Lower leg skin (tissue), 4 donors: ENCODE results near the gene INTS6. TPM values are rescaled to one million over a fixed set of nuclear protein-coding genes. Genes with fewer than 3 reads are reported as not detected.

Experiments used
- DNase-seq, 2 donors: peaks; one replicate each; pipeline ENCODE4 v3.0.0-alpha.2; 2019; ENCODE audit warnings: low spot score in 2 of 2
- H3K4me3 ChIP-seq: fragments of 200-600 bp; sonication (generic); 2 replicates; pipeline ENCODE4 v1.5.1; 2017; ENCODE audit warnings: mild to moderate bottlenecking, low read depth; ENCODE audit not compliant: poor library complexity, severe bottlenecking
- CTCF ChIP-seq, 3 donors: fragments of 450-650 bp; IDR thresholded peaks; one replicate each; pipeline ENCODE4 v1.5.1; 2016; ENCODE audit warnings: antibody characterized with exemption in 3 of 3, mild to moderate bottlenecking in 3 of 3, moderate library complexity in 2 of 3
- POLR2A ChIP-seq, 2 donors: fragments of 450-650 bp; IDR thresholded peaks; one replicate each; pipeline ENCODE4 v1.6.1; 2016 to 2017; ENCODE audit warnings: antibody characterized with exemption in 2 of 2, mild to moderate bottlenecking in 1 of 2, moderate library complexity in 1 of 2
- WGBS, 2 donors: methylation state at CpG; one replicate each; pipeline ENCODE4 v1.1.5; 2018; 5-methylcytosine and 5-hydroxymethylcytosine counted together
- intact Hi-C: fragments of 100-400 bp; cut with DNase I; formaldehyde crosslinking; loops from one replicate; pipeline ENCODE4 v1.15.0; 2023; ENCODE audit warnings: low total_unique reads
- microRNA-seq, 2 donors: library from miRNA; unstranded; fragments of <30 nt; microRNA quantifications; one replicate each; pipeline ENCODE4, GENCODE V29; 2016; ENCODE audit warnings: borderline replicate concordance in 2 of 2, borderline number of aligned reads in 1 of 2
- total RNA-seq, 4 donors: library from RNA; depleted of rRNA; stranded (reverse); fragments of >200 nt; gene quantifications; one replicate each; pipeline ENCODE4 v1.1.0, GENCODE V29; 2016

The INTS6 gene
- total RNA-seq, 4 donors from 2014 or later: 35.2 to 48.6 (median 41.3) TPM

- WGBS, 2 donors: 90 to 91% methylated on average over 5 of the region's 5 CpGs
- TF ChIP-seq POLR2A (IDR thresholded peaks at IDR 0.05) (no peak), CTCF (IDR thresholded peaks at IDR 0.05) (no peak)
- no peak for DNase-seq
- H3K4me3 ChIP-seq: no peak overlapping the region
- intact Hi-C loops: no loop called here
Measured at GRCh38 chr13:51311957-51312520, 140.8 kb downstream of the INTS6 start.

Small RNA genes within 50 kb of the gene (microRNA-seq; reads per million reads assigned to microRNA genes)
- 0 reads per million in 2 donors for gene MIR5693

Other genes starting within 250 kb of the INTS6 start
- gene FAM124A, start 230.6 kb downstream of the INTS6 start, total RNA-seq: 1 to 10 TPM in 3 of 4 donors, under 1 TPM in 1; 0.30 to 5.0 (median 2.1) TPM
- under 1 TPM in 1 of 4 donors, not detected in 3; 0.12 TPM for gene SERPINE3, start 113.3 kb downstream of the INTS6 start, total RNA-seq
- 10 to 100 TPM; 20.1 to 40.3 (median 22.4) TPM for gene WDFY2, start 131.4 kb upstream of the INTS6 start, total RNA-seq